Epithelial cell of proximal tubule (primary cell): Measurements from ENCODE around the gene LILRB5. TPM values are rescaled to one million over a fixed set of nuclear protein-coding genes. Genes with fewer than 3 reads are reported as not detected.

ENCODE experiments used
- DNase-seq: peaks from one replicate; pipeline ENCODE4 v3.0.0-alpha.2; 2011; ENCODE audit warnings: low read depth
- H3K4me3 ChIP-seq: 2 replicates; pipeline ENCODE4 v1.5.1; 2011; ENCODE audit warnings: low read depth, mild to moderate bottlenecking, low read length
- CTCF ChIP-seq: conservative IDR thresholded peaks from 2 replicates; pipeline ENCODE4 v1.5.1; 2012; ENCODE audit warnings: low read depth, mild to moderate bottlenecking, low read length
- total RNA-seq: library from RNA; depleted of rRNA; stranded (reverse); fragments of >200 nt; gene quantifications from 2 replicates; pipeline ENCODE4 v1.2.3, GENCODE V29; 2015

Gene LILRB5
- total RNA-seq, 1 donor from 2014 or later: not detected

DNA sequence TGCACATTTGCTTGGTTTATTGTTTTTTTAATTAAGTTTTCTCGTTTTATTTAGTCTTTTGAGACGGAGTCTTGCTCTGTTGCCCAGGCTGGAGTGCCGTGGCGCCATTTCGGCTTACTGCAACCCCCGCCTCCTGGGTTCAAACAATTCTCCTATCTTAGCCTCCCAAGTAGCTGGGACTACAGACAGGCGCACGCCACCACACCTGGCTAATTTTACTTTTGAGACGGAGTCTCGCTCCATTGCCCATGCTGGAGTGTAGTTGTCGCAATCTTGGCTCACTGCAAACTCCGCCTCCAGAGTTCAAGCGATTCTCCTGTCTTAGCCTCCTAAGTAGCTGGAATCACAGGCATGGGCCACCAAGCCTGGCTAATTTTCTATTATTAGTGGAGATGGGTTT is 55.1 kb downstream of the LILRB5 start:
- no peak for TF ChIP-seq CTCF
- no peak for DNase-seq

DNA sequence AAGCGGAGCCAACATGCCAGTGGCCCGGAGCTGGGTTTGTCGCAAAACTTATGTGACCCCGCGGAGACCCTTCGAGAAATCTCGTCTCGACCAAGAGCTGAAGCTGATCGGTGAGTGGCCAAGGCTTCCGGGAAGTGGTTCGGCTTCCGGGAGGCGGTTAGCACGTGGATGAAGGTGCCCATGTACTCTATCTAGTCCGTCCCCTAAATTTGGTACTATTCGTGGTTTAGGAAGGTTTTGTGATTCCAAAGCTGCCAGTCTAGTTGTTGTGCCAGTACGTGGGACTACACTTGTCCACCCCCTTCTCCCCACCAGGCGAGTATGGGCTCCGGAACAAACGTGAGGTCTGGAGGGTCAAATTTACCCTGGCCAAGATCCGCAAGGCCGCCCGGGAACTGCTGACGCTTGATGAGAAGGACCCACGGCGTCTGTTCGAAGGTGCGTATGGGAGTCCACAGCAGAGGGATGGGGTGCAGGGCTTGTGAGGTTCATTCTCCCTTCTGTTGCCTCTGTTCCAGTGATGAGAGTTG is 55.8 kb downstream of the LILRB5 start:
- TF ChIP-seq CTCF: no peak
- no peak for DNase-seq
- peak overlapping the region; percentile 79 for H3K4me3 ChIP-seq

More for the DNA sequence above, 55.1 kb downstream of the LILRB5 start:
- H3K4me3 ChIP-seq: peak overlapping the region; percentile 79

Other genes with a start within 250 kb of the LILRB5 start
- gene VSTM1, start 193.4 kb downstream of the LILRB5 start, total RNA-seq: 0.75 TPM in 1 of 2 replicates, not detected in the other
- not detected in 2 replicates for gene TARM1, start 175.9 kb downstream of the LILRB5 start, total RNA-seq
- 0.22 TPM in 1 of 2 replicates, not detected in the other for gene OSCAR, start 156.5 kb downstream of the LILRB5 start, total RNA-seq
- 35.9 and 39.6 TPM in 2 replicates for gene NDUFA3, start 154.4 kb downstream of the LILRB5 start, total RNA-seq
- gene TFPT, start 141.6 kb downstream of the LILRB5 start, total RNA-seq: 22.1 and 39.6 TPM in 2 replicates
- 64.3 and 111 TPM in 2 replicates for gene PRPF31, start 141.5 kb downstream of the LILRB5 start, total RNA-seq
- 17.7 and 20.5 TPM in 2 replicates for gene CNOT3, start 119.5 kb downstream of the LILRB5 start, total RNA-seq
- 6.7 and 11.5 TPM in 2 replicates for gene LENG1, start 97.6 kb downstream of the LILRB5 start, total RNA-seq
- gene TMC4, start 84.1 kb downstream of the LILRB5 start, total RNA-seq: 3.7 and 9.5 TPM in 2 replicates
- gene MBOAT7, start 67.7 kb downstream of the LILRB5 start, total RNA-seq: 109 and 218 TPM in 2 replicates
- 154 and 174 TPM in 2 replicates for gene TSEN34, start 66.0 kb downstream of the LILRB5 start, total RNA-seq
- gene RPS9, start 56.4 kb downstream of the LILRB5 start, total RNA-seq: 2,374 and 2,446 TPM in 2 replicates
- not detected in 2 replicates for gene LILRB3, start 34.3 kb downstream of the LILRB5 start, total RNA-seq
- gene LILRA6, start 14.5 kb downstream of the LILRB5 start, total RNA-seq: not detected in 2 replicates
- gene LILRB2, start 23.8 kb upstream of the LILRB5 start, total RNA-seq: not detected in 2 replicates
- gene LILRA5, start 55.9 kb upstream of the LILRB5 start, total RNA-seq: not detected in 2 replicates
- not detected in 2 replicates for gene LILRA4, start 81.9 kb upstream of the LILRB5 start, total RNA-seq
- gene LAIR1, start 107.7 kb upstream of the LILRB5 start, total RNA-seq: not detected in 2 replicates
- 3.6 TPM in 1 of 2 replicates, not detected in the other for gene TTYH1, start 158.2 kb upstream of the LILRB5 start, total RNA-seq
- 32.5 and 39.1 TPM in 2 replicates for gene LENG8, start 191.9 kb upstream of the LILRB5 start, total RNA-seq
- 2.7 and 4.1 TPM in 2 replicates for gene LENG9, start 206.5 kb upstream of the LILRB5 start, total RNA-seq
- gene CDC42EP5, start 216.0 kb upstream of the LILRB5 start, total RNA-seq: 5.1 and 33.7 TPM in 2 replicates
- not detected in 2 replicates for gene LAIR2, start 245.6 kb upstream of the LILRB5 start, total RNA-seq